SK-N-SH (cell line): ENCODE measurements around the gene TMEM134.

Source experiments
- CTCF ChIP-seq: fragments of 200-600 bp; sonication (generic); IDR thresholded peaks from 2 replicates; pipeline ENCODE4 v1.6.1; 2017; ENCODE audit warnings: antibody characterized with exemption, mild to moderate bottlenecking, moderate library complexity
- MAX ChIP-seq: IDR thresholded peaks from 2 replicates; pipeline ENCODE4 v1.4.0; 2012; ENCODE audit warnings: low read depth
- RAD21 ChIP-seq: IDR thresholded peaks from 2 replicates; pipeline ENCODE4 v1.6.1; 2012; ENCODE audit warnings: mild to moderate bottlenecking, low read length
- RFX5 ChIP-seq: IDR thresholded peaks from 2 replicates; pipeline ENCODE4 v1.6.1; 2012; ENCODE audit warnings: mild to moderate bottlenecking, improper control_type of control experiment, low read length
- TF ChIP-seq, protein P1 (sequence below): IDR thresholded peaks from 2 replicates; pipeline ENCODE4 v1.6.1; 2012; ENCODE audit warnings: mild to moderate bottlenecking, low read depth, low read length, moderate library complexity

DNA sequence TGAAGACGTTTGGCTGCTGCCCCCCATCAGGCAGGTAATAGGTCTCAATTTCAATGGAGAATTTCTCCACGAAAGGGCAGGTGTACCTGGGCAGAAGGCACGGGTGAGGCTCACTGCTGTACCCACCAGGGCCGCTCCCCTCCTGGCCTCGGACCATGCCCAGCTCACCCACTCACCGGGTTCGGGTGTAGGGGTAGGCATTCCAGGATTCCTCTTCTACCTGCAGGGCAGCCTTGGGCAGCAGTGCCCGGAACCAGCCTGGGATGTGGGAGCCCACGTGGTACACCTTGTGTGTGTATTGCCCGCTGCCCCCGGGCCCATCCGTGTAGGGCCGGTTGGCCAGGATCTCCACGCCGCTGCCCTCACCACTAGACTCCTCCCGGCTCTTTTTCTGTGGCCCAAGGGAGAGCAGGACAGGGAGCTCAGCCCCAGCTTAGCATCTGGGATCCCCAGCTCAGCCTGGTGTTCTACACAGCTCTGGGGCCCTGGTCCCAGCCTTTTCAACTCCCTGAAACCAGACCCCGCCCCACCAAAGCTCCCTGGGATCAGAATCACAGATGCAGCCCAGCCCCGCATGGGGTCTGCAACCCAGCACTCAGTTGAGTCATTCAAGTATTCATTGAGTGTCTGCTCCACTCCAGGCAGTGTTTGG lies 33.4 kb upstream of the TMEM134 start:
- TF ChIP-seq, protein P1, sequence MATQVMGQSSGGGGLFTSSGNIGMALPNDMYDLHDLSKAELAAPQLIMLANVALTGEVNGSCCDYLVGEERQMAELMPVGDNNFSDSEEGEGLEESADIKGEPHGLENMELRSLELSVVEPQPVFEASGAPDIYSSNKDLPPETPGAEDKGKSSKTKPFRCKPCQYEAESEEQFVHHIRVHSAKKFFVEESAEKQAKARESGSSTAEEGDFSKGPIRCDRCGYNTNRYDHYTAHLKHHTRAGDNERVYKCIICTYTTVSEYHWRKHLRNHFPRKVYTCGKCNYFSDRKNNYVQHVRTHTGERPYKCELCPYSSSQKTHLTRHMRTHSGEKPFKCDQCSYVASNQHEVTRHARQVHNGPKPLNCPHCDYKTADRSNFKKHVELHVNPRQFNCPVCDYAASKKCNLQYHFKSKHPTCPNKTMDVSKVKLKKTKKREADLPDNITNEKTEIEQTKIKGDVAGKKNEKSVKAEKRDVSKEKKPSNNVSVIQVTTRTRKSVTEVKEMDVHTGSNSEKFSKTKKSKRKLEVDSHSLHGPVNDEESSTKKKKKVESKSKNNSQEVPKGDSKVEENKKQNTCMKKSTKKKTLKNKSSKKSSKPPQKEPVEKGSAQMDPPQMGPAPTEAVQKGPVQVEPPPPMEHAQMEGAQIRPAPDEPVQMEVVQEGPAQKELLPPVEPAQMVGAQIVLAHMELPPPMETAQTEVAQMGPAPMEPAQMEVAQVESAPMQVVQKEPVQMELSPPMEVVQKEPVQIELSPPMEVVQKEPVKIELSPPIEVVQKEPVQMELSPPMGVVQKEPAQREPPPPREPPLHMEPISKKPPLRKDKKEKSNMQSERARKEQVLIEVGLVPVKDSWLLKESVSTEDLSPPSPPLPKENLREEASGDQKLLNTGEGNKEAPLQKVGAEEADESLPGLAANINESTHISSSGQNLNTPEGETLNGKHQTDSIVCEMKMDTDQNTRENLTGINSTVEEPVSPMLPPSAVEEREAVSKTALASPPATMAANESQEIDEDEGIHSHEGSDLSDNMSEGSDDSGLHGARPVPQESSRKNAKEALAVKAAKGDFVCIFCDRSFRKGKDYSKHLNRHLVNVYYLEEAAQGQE = no peak
- TF ChIP-seq RFX5 (no peak), RAD21 (no peak), CTCF (no peak), MAX (no peak)
